H7 (cell line): ENCODE data around the gene HNF1A. TPM values are rescaled to one million over a fixed set of nuclear protein-coding genes. Genes with fewer than 3 reads are reported as not detected.

ENCODE experiments used
- DNase-seq: peaks from one replicate; pipeline ENCODE4 v3.0.0; 2012
- H3K27me3 ChIP-seq: 2 replicates; pipeline ENCODE4 v1.6.0; 2011; ENCODE audit warnings: mild to moderate bottlenecking, low read length; ENCODE audit not compliant: control insufficient read depth, insufficient read depth
- H3K36me3 ChIP-seq: replicated peaks from 2 replicates; pipeline ENCODE4 v1.5.1; 2011; ENCODE audit warnings: low read length; ENCODE audit not compliant: control insufficient read depth, insufficient read depth
- H3K4me3 ChIP-seq: 2 replicates; pipeline ENCODE4 v1.5.1; 2011; ENCODE audit warnings: low read depth, mild to moderate bottlenecking, control low read depth, low read length, moderate library complexity; ENCODE audit not compliant: insufficient read depth
- total RNA-seq: library from RNA; depleted of rRNA; stranded (reverse); fragments of >200 nt; shearing (Covaris generic); gene quantifications from 2 replicates; pipeline ENCODE4 v1.2.3, GENCODE V29; 2014; rRNA removed

Gene HNF1A, protein sequence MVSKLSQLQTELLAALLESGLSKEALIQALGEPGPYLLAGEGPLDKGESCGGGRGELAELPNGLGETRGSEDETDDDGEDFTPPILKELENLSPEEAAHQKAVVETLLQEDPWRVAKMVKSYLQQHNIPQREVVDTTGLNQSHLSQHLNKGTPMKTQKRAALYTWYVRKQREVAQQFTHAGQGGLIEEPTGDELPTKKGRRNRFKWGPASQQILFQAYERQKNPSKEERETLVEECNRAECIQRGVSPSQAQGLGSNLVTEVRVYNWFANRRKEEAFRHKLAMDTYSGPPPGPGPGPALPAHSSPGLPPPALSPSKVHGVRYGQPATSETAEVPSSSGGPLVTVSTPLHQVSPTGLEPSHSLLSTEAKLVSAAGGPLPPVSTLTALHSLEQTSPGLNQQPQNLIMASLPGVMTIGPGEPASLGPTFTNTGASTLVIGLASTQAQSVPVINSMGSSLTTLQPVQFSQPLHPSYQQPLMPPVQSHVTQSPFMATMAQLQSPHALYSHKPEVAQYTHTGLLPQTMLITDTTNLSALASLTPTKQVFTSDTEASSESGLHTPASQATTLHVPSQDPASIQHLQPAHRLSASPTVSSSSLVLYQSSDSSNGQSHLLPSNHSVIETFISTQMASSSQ
- total RNA-seq: not detected in 2 replicates

DNA sequence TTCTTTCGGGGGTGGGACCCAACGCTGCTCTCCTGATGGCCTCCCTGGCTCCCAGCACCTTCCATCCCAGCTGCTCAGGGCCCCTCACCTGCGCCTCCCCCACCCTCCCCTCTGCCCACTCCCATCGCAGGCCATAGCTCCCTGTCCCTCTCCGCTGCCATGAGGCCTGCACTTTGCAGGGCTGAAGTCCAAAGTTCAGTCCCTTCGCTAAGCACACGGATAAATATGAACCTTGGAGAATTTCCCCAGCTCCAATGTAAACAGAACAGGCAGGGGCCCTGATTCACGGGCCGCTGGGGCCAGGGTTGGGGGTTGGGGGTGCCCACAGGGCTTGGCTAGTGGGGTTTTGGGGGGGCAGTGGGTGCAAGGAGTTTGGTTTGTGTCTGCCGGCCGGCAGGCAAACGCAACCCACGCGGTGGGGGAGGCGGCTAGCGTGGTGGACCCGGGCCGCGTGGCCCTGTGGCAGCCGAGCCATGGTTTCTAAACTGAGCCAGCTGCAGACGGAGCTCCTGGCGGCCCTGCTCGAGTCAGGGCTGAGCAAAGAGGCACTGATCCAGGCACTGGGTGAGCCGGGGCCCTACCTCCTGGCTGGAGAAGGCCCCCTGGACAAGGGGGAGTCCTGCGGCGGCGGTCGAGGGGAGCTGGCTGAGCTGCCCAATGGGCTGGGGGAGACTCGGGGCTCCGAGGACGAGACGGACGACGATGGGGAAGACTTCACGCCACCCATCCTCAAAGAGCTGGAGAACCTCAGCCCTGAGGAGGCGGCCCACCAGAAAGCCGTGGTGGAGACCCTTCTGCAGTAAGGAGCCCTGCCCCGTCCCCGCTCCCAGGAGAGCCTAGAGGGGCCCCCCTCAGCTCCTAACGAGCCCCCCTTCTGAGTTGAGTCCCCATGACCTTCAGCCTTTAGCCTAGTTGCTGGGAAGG is at the start of gene HNF1A:
Gene HNF1A, plus strand, starts transcription at position 248 of the 924 bp plus-strand sequence. Its CDS starts 226 bp downstream, at position 474.
- Histone ChIP-seq H3K27me3 (no peaks in the 10 kb centered on the region), H3K36me3 (no peaks in the 10 kb centered on the region), H3K4me3 (no peak within 1 kb of the TSS)
- DNase-seq: no peak

DNA sequence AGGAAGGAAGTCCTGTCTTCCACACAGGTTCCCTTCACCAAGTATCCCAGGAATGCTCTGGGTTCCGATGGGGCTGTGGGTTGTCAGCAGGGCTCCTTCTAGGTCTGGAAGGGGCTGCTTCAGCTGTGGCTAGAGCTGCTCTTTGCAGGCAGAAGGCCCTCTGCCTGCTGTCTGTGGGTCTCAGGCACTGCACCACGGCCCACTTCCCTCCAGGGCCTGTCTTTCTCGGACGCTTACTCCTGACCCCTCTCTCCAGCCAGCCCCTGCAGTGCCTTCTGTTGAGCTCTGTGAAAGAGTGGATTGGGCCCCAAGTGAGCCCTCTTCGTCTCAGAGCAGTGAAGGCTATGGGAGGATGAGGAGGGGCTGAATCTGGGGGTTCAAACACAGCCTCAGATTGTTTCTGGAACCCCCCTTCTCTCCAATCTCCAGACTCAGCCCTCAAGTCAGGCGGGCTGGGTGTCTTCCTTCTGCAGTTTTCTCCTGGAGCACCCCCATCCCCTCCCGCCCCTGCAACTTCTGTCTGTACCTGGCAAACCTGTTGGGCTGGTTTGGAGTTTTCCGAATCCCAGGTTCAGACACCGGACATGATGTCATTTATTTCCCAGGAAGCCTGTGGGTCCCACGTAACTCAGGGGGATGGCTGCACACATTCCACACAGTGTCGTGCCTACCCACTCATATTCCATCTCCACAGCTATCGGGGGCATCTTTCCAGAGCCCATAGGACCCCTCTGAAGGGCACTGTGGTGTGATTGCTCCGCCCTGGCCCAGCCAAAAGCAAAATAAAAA is 49.3 kb upstream of the HNF1A start:
- DNase-seq: no peak
- H3K36me3 ChIP-seq: no peaks in the 10 kb centered on the region
- no peak overlapping the region for H3K4me3 ChIP-seq
- no peaks in the 10 kb centered on the region for H3K27me3 ChIP-seq

DNA sequence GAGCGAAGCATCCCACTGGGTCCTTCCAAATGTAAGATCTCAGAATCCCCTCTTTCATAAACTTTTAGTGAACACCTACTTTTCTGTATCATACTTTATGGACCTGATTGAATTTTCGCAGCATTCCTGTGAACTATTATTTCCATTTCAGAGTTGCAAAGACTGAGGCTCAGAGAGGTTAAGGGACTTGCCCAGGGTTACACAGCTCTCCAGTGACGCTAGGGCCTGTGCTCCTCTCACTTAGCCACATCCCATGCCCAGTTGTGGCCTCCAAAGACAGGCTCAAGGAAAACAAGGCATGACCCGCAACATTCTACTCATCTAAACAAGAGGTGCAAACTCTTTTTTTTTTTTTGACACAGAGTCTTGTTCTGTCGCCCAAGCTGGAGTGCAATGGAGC is 48.3 kb upstream of the HNF1A start:
- no peak for DNase-seq
- H3K27me3 ChIP-seq: no peaks in the 10 kb centered on the region
- no peaks in the 10 kb centered on the region for H3K36me3 ChIP-seq
- H3K4me3 ChIP-seq: no peak overlapping the region

DNA sequence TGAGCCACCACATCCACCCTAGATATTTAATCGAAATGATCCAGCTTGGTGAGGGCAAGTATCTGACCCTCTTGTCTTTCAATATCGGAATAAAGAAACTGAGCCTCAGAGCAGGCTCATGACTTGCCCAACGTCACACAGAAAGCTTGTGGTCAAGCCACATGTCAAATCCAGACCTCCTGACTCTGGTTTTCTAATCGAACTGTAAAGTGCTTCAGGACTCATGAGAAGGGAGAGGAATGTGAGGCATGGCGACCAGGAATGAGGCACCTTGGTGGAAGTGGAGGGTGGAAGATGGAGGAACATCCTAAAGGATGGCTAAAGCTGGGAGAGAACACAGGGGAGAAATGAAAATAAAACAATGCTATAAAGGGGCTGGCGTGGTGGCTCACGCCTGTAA is 46.3 kb upstream of the HNF1A start:
- H3K4me3 ChIP-seq: no peak overlapping the region

DNA sequence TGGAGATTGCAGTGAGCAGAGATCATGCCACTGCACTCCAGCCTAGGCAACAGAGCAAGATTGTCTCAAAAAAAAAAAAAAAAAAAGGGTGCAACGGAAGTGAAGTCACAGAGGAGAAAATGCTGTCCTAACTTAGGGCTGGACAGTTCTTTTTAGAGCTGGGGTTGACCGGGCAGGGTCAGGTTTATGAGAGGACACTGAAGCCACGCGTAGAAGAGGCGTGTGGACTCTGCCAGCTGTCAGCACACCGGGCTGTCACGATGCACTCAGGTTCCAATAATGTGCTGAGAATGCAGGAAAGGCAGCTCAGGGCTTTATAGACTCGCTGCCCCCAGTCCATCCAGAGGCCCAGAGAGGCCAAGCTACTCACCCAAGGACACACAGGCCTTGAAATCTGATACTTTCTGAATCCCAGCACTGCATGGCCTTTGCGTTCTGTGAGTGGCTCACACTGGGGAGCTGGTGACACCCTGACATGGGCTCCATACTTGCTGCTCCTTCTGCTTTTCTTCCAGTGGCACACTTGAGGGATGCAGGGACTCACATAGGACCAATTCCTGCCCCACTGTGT is 45.3 kb upstream of the HNF1A start:
- Histone ChIP-seq H3K36me3 (no peaks in the 10 kb centered on the region), H3K27me3 (no peaks in the 10 kb centered on the region), H3K4me3 (no peak overlapping the region)
- DNase-seq: no peak

More for the DNA sequence above, 46.3 kb upstream of the HNF1A start:
- no peaks in the 10 kb centered on the region for H3K36me3 ChIP-seq
- H3K27me3 ChIP-seq: no peaks in the 10 kb centered on the region
- no peak for DNase-seq

DNA sequence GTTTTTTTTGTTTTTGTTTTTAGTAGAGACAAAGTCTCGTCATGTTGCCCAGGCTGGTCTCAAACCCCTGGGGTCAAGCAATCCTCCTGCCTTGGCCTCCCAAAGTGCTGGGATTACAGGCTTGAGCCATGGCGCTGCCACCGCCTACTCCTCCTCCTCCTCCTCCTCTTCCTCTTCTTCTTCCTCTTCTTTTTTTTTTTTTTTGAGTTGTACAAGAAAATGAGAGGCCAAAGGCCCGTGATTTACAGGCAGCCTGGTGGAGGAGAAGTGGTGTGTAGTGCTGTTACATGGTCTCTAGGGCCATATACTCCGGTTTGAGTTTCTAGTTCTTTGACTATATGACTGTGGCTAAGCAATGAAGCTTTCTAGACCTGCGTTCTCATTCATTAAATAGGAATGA is 44.6 kb upstream of the HNF1A start:
- Histone ChIP-seq H3K27me3 (no peaks in the 10 kb centered on the region), H3K36me3 (no peaks in the 10 kb centered on the region), H3K4me3 (no peak overlapping the region)
- no peak for DNase-seq

DNA sequence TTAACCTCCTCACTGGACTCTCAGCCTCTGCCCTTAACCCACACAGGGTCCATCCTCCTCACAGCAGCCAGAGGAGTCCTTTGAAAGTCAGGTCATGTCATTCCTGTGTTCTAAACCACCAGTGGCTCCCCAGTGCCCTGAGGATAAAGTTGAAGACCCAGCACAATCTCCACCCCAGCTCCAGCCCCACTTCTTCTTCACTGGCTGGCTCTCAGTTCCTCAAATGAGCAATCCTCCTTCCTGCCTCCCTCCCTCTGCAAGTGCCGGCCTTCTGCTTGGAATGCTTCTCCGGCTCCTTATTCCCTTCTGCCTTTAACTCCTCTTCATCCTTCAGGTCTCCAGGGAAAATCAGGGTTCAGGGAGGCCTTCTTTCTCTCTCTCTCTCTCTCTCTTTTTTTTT is 42.1 kb upstream of the HNF1A start:
- no peaks in the 10 kb centered on the region for H3K27me3 ChIP-seq
- H3K36me3 ChIP-seq: no peaks in the 10 kb centered on the region
- no peak overlapping the region for H3K4me3 ChIP-seq

DNA sequence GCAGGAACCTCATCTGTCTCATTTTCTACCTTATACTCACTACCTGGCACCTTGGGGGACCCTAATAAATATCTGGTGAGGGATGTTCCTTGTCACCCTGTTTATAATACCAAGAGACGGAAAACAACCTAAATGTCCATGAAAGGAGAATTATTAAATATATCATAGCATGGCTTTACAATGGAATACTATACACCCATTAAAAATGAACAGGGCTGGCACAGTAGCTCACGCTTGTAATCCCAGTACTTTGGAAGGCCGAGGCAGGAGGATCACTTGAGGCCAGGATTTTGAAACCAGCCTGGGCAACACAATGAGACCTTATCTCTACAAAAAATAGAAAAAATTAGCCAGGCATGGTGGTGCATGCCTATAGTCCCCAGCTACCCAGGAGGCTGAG is 39.8 kb upstream of the HNF1A start:
- H3K4me3 ChIP-seq: no peak overlapping the region
- H3K36me3 ChIP-seq: no peaks in the 10 kb centered on the region
- no peaks in the 10 kb centered on the region for H3K27me3 ChIP-seq
- DNase-seq: no peak

More for the DNA sequence above, 42.1 kb upstream of the HNF1A start:
- no peak for DNase-seq

DNA sequence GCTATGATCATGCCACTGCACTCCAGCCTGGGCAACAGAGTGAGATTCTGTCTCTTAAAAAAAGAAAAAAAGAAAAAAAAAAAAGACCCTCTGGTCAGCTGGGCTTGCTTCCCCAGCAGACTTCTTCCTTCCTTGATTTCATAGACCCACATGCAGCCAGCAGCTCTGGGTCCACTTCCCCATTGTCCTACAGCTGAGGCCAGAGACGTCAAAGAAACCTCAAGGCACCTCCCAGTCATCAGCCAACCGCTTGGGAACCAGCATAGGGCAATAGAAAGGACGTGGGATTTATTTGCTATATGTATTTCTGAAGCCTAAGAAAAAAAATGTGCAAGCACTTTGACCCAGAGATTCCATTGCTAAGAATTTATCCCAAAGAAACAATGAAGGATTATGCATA is 38.8 kb upstream of the HNF1A start:
- no peak overlapping the region for H3K4me3 ChIP-seq
- DNase-seq: no peak
- H3K36me3 ChIP-seq: no peaks in the 10 kb centered on the region
- no peaks in the 10 kb centered on the region for H3K27me3 ChIP-seq

DNA sequence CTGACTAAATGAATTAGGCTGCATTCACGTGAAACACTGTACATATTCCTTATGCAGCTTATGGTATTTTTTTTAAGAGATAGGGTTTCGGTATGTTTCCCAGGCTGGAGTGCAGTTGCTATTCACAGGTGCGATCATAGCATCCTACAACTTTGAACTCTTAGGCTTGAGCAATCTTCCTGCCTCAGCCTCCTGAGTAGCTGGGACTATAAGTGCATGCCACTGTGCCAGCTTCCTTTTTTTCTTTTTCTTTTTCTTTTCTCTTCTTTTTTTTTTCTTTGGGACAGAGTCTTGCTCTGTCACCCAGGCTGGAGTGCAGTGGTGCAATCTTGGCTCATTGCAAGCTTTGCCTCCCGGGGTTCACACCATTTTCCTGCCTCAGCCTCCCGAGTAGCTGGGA is 38.3 kb upstream of the HNF1A start:
- Histone ChIP-seq H3K27me3 (no peaks in the 10 kb centered on the region), H3K4me3 (no peak overlapping the region), H3K36me3 (no peaks in the 10 kb centered on the region)
- DNase-seq: no peak

DNA sequence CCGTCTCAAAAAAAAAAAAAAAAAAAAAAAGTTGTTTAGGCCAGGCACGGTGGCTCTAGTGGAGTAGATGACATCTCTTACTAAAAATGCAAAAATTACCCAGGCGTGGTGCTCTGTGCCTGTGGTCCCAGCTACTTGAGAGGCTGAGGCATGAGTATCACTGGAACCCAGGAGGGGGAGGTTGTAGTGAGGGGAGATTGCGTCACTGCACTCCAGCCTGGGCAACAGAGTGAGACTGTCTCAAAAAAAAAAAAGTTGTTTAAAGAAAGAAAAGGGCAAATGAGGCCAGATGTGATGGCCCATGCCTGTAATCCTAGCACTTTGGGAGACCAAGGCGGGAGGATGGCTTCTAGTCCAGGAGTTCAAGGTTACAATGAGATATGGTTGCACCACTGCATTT is 37.5 kb upstream of the HNF1A start:
- no peak overlapping the region for H3K4me3 ChIP-seq
- H3K27me3 ChIP-seq: no peaks in the 10 kb centered on the region
- no peaks in the 10 kb centered on the region for H3K36me3 ChIP-seq
- DNase-seq: no peak

DNA sequence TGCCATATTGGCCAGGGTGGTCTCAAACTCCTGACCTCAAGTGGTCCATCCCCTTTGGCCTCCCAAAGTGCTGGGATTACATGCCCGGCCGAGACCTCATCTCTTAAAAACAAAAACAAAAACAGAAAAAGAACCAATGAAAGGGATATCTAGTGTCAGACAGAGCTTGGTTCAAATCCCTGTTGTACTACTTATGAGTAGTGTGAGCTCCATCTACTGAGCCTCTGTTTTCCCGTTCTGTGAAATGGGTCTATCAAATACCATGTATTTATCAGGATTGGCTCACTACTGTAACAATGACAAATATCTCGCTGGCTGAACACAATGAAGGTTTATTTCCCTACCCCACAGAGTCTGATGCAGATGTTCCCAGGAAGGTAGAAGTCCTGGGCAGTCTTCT is 36.9 kb upstream of the HNF1A start:
- DNase-seq: no peak
- Histone ChIP-seq H3K36me3 (no peaks in the 10 kb centered on the region), H3K4me3 (no peak overlapping the region), H3K27me3 (no peaks in the 10 kb centered on the region)

DNA sequence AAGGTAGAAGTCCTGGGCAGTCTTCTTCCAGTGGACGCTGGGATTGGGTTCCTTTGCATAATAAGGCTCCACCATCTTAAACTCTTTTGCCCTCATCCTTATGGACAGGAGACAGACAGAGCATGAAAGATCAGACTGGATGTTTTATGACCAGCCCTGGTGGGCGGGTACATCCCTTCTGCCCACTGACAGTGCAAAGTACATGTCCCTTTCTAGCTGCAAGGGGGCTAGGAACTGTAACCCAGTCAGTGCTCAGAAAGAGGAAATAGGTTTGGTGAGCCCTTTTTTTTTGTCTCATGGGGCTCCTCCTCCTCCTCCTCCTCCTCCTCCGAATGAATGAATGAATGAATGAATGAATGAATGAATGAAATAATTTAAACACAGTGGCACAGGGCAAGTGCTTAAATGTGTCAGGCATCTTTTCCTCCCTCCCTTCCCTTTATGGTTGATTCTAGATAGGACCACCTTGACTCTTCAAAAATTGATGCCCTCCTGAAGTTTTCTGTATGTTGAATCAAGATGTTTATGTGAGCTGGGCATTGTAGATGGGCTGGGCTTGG is 36.4 kb upstream of the HNF1A start:
- Histone ChIP-seq H3K4me3 (no peak overlapping the region), H3K36me3 (no peaks in the 10 kb centered on the region), H3K27me3 (no peaks in the 10 kb centered on the region)
- no peak for DNase-seq
